CD4-positive, alpha-beta T cell treated with Interleukin-1 beta for 1 hour (primary cell): ENCODE results near the gene KCNMA1.

ENCODE experiments used
- DNase-seq, 2 donors: peaks; one replicate each; pipeline ENCODE4 v3.0.0-alpha.2; 2020 to 2022

Gene KCNMA1

DNA sequence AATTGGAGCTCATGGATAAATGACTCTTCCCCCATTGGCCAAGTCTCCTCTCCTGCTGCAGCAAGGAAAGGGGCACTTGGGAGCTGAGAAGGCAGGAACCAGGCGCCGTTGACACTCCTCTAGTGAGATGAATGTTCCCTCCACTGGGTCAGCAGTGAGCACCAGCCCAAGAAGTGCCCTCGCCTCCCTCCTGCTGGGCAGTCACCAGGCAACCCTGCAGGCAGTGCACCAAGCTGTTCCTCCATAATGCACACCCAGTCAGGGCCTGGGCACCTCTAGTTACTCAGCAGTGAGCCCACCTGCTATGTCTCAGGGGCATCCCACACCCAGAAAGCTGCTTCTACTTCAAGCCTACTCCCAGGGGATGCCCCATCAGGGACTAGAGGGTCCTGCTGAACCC lies 84.3 kb downstream of the KCNMA1 start:
- DNase-seq = no peak

DNA sequence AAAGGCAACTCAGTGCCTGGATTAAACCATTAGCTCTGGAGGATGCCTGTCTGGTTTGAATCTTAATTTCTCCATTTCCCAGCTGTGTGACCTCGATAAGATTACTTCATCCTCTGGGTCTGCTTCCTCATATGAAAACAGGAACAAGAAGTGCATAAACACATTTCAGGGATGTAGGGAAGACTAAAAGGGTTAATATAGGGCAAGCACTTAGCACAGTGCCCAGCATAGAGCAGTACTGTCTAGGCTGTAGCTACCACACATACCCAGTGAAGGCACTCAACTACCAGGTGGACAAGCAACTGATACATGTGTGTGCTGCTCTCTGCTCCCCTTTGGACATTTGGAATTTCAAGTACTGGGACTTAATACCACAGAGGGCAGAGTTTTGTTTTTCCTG lies 85.4 kb downstream of the KCNMA1 start:
- DNase-seq = no peak

DNA sequence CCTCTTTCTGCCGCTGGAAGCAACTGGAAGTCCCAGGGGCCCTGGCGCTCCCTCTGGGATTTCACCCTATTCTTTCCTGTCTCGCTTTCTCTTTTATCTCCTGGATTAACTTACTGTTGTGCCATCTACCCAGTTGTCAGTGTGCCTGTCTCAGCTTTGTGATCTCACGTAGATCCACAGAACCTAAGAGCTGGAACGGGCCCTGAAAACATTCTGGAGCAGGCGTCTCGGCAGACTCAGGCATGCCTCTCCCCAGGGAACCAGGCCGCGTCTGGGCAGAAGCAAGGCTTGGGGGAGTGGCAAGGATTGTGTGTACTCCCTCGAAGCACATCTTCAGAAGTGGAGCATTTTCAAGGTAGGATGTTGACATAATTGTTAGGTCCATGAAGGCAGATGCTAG lies 87.2 kb downstream of the KCNMA1 start:
- DNase-seq = no peak

DNA sequence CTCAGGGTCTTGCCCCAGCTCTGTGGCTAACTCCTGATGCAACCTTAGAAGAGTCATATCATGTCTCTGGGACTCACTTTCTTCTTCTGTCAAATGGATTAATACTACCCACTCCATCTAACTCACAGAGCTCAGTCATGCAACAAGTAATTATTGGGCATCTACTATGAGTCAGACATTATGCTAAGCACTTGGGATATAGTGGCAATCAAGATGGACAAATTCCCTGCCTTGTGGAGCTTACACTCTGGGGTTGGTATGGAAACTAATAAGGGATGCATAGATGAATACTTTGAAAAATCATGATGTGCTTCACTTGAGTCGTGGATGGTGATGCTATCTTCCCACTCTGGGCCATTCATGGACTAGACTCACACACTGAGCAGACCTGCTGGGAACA lies 88.9 kb downstream of the KCNMA1 start:
- no peak for DNase-seq

DNA sequence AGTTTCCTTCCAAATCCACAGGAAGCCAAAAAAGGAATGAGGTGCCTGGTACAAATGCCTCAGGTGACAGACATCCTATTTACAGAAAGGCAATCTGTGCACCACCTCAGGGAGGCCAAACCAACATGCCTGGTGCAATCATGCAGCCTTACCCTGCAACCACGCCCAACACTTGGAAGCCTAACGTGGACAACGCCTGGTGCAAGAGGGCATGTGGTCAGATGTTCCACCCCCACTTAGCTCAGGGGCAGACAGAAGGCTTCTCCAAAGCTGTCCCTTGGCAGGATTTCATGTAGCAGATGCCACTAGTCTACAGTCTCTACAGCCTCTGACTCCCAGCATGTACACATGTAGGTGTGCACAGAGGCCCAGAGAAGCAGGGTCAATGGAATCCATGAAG lies 89.5 kb downstream of the KCNMA1 start:
- DNase-seq = no peak

DNA sequence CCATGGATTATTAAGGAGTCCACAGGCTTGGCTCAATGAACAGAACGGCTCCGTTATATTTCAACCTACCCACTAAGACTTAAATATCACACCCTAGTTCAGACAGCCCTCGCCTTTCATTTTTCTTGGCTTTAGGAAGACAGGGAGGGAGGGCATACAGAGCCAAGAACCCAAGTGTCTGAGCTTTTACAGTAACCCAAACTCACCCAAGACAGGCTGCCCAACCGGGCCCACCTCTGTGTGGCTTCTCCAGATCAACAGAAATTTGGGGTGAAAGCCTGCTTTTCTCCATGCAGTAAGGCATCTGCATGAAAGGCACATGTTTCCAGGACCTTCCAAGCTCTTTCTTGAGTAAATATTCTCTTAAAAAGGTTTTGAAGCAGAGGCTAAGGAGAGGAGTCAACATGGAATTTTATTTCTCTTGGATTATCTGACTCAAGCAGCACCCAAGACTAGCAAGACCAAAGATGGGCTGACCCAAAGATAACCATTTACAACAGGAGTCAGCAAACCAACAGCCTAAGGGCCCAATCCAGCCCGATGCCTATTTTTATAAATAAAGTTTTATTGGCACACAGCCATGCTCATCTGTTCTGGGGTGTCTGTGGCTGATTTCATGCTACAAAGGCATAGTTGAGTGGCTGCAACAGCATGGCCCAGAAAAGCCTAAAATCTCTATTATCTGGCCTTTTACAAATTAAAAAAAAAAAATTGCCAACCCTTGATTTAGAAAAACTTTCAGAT lies 90.1 kb downstream of the KCNMA1 start:
- DNase-seq = no peak

DNA sequence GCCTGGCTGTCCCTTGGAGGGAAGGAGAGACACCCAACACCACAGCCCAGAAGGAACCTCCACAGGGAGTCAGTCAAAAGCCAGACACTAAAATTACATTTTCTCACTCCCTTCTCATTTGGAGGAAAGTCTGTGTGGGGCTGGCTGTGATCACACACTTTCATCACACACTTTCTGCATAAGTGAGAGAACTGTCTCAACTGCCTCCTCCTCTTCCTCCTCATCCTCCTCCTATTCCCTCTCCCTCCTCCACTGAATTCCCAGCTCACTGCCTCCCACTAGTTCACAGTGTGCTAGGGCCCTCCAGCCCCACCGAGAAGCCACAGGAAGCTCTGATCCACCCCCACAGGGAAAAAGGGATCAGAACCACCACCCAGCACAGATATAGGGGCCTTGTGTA lies 91.6 kb downstream of the KCNMA1 start:
- DNase-seq = no peak

DNA sequence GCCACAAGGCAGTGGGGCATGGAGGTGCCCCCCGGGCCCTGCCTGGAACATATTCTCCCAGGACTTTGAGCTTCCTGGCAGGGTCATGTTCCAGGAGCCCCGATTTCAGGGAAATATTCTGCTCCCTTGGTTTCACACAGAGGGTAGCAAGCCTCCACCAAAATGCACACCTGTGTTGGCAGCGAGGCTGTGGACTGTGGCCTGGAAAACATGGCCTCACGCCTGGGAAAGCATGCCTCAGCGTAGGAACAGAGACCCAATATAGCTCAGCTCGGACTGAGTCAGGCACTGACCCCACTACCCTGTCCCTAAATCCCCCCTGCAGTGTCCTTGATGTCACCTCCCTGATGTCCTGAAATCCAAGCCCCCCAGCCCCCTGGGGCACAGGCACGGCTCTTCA lies 92.0 kb downstream of the KCNMA1 start:
- DNase-seq = no peak

DNA sequence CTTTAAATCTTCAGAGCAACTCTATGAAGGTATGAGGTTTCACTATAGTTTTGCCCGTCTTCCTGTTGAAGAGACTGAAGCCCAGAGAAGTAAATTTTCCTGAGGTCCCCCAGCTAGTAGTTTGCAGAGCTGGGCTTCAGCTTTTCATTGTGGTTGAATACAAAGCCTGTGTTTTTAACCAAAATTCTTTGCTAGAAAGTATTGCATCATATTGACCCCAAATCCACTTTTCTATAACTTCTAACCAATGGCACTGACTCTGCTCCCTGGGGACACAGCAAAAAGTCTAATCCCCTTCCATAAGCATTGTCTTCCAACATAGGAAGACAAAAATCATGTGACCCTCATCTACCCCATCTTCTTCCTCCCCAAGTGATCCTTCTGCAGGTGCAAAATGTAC lies 93.0 kb downstream of the KCNMA1 start:
- DNase-seq = no peak

DNA sequence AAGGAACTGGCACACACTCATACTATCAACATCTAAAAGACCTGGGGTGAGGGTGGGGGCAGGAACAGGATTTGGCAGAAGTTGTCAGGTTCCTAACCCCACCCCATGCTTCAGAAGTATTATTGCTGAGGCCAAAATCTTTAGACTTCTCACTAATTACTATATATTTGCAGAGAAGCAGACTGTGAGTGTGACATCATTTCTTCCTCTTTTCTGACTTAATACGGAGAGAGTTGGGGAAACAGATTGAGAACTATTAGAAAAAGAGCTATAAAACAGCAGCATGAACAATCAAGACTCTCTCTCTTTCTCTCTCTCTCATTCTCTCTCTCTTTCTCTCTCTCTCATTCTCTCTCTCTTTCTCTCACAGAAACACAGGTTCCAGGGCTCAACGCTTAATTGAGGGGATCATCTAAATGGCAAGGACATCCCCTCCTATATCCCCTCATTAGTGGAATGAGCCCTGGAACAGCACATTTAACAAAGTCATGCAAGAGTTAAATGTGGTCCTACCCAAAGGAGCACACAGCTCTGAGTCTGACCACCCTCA lies 94.8 kb downstream of the KCNMA1 start:
- DNase-seq = no peak

DNA sequence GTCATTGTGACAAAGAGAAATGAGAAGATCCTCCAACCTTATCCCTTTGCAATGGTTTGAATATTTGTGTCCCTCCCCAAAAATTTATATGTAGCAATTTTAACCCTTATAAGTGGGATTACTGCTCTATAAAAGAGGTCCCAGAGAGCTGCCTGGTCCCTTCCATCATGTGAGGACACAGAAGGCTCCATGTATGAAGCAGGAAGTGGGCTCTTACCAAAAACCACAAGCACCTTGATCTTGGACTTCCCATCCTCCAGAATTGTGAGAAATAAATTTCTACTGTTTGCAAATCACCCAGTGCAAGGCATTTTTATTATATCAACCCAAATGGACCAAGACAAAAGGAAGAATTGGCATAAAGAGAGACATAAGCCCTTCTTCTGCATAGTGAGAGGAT lies 95.7 kb downstream of the KCNMA1 start:
- no peak for DNase-seq

DNA sequence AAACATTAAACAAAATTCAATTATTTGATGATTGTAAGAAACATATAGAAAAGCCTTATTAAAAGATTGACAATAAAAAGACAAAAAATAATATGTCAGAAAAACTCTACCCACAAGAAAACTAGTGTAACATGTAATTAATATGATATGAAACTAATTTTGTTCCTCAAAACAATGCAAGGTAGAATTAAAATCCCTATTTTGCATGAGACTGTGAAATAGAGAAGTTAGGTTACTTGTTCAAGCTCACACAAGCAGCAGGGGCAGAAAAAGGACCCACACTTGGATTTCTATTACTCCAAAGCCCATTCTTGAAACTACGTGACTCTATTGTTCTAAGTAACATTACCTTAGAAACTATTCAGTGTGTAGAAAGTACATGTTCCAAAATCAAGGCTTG lies 96.4 kb downstream of the KCNMA1 start:
- DNase-seq = no peak

DNA sequence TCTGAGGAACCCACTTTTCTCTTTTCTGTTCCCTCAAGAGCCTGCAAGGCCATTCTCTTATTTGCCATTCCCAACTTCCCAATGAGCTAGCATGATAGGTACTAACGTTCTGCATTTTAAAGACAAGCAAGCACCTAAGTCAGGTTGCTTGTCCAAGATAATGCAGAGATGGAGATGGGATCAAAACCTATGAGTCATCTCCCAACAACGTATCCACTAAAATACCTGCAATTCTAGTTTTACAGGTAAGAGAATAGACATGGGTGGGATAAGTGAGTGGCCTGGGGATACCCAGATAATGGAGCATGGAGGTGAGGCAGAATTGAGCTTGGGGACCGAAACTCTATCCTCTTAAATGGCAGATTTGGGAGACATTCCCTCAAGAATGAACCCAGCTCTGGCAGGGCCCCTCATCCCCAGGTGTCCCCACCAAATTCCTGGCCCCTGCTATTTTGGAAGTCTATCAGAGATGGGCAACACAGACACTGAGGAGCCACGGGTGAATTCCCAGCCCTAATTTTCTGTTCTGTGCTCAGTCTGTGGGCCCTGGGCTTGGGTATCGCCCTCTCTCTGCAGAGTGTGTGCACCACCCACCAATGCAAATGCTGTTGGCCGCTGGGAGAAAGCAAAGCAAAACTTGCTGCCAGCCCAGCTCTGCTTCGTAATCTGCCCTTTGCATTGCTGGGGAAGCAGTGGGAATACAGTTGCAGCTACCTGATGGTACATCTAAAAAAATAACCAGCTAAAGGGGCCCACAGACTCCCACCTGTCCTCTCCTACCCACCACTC lies 98.3 kb downstream of the KCNMA1 start:
- no peak for DNase-seq

DNA sequence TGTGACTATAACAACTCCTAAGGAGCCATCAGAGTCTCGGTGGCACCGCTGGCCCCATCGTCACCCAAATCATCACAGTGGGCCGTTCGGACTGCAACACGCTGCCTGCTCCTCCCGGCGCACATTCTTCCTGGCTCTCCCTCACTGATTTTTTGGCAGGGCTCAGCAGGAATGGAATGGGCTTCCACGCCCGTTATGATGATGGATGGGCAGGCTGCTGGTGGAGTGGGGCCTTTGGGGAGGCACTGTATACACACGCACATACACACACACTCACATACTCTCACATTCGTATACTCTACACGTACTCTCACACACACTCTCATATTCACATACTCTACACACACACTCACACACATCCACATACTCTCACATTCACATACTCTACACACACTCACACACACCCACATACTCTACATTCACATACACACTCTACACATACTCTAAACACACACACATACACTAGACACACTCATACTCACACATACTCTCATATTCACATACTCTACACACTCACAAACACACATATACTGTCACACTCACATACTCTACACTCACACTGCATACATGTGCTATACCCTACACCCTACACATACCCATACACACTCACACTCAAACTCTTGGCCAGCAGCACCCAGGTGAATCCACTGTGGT lies 99.8 kb downstream of the KCNMA1 start:
- DNase-seq = no peak

DNA sequence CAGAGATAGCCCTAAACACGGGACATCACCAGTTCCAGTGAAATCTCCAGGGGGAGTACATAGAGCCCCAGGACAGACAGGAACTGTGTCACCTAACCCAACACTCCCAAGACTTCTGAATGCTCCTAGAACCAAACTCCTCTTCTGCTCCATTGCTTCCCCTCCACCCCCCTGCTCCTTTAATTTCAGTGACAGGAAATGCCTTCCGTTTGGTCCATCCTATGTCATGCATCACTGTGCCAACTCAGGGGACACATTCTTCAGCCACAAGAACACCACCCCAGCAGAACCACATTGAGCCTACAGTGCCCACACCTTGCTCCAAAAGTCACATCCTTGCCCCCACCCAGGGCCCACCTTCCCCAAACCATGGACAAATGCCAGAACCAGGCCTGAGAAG lies 100.5 kb downstream of the KCNMA1 start:
- no peak for DNase-seq

DNA sequence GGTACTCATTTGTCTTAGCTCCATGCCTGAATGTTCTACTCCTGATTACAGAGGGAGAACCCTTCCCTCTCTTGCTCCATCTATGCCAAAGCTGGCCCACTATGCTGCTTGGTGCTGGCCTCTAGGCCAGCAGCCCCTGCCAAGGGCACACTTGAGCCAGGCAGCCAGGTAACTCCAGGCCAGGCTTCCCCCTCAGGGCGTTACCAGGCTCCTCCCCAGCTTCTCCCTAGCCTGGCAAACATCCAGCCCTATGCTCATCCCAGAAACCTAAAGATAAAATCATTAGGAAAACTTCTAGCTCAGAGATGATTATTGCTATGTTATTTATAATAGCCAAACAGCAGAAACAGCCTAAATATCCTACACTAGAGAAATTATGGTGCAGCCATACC lies 103.7 kb downstream of the KCNMA1 start:
- DNase-seq = no peak

DNA sequence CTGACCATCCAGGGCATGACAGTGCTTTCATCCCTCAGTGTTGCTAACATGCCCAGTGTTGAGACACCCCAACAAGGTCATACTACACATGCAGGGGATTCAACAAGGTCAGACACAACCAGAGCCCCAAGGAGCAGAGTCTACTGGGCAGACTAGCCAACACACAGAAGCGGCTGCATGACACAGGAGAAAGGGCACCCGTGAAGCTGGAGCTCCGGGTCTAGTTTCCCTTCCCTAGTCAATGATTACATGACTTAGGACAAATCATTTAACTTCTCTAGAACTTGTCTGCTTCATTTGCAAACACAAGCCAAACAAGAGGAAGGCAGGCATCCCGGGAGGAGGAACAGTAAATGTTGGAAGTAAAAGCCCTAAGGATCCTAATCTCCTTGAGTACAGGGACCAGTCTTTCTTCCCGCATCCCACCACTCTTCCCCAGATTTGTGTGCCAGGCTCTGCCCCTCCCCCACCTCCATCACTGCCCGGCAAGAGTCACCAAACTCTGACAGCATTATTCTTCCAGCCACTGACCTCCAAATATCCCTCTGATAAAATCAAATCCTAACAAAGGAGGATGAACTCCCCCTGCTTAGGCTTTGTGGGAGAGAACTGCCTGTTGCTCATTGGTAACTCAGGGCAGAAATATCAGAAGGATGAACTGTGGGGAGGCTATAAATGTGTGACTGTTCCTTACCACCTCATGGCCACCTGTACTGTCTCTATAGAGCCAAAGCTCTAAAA lies 104.3 kb downstream of the KCNMA1 start:
- DNase-seq = no peak

DNA sequence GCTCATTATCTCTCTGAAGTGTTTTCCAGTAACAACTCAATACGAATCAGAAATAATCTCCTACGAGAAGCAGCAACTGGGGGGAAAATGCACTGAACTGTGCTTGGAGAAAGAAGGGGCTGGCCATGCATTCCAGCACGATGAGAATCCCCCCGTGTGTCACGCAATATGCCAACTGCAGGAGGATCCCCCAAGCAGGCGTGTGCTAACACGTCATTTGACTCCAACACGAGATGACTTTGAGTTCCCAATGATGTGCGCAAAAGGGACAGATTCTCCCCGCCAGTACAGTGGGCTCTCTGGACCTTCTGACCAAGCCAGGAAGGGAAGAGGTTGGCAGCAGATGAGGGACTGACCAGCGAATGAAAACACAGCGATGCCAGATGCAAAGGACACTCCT lies 105.5 kb downstream of the KCNMA1 start:
- DNase-seq = no peak

DNA sequence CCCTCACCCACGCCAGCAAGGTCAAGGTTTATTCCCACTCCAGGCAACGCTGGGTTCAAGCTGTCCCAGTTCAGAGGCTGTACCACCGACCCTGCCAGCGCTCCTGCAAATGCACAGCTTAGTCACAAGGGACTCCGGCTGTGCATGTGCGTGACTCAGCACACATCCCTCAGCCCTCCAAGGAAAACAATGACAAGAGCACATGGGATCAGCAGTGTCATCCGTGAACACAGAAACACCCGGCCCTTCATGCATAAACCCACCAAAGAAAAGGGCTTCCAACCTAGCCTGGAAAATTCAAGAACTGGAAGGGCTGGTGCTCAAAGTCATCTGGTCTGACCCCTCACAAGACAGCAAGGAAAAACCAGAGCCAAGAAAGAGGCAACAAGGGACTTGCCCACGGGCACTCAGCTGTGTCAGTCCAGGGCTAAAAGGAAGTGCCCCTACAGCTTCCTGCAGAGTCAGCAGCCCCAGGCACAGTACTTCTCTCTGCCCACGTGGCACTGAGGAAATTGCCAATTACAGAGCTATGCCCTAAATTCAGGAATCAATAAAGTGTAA lies 106.1 kb downstream of the KCNMA1 start:
- DNase-seq = no peak

DNA sequence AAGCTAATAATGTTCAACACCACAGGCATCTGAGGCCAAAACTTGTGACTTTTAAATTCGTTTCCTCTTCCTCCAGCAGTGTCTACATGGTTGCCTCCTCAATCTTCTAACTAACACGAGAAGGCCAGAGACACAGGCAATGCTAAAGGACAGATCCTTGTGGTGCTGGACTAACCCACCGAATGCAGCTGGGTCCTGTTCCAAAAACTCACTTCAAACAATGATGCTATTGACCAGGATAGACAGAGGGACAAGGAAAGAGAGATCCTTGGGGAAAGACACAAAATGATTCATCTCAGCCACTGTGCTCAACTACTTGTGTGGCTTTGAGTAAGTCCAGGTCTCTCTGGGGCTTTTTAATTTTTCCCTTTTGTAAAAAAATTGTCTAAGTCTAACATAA lies 107.6 kb downstream of the KCNMA1 start:
- DNase-seq = no peak

DNA sequence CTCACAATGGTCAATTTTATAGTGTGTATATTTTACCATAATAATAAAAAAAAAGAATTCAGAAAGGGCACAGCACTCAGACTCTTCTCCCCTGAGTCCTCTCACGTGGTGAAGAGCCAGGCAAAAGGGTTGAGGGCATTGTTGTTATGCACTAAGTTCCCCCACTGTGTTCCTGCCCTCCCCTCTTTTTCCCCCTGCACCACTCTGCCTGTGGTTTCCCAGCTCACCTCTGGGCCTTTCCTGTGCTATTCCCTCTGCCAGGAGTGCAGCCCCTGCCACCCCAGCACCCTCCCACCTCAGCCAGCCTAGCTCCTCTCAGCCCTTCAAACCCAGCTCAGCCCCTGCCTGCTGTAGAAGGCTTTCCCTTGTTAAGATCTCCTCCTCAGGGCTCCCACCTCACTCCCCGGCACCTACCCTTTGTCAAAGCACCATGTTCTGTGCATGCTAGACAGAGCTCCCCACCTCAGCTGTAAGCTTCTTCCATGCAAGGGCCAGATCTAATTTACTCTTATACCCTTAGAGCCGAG lies 108.5 kb downstream of the KCNMA1 start:
- no peak for DNase-seq

DNA sequence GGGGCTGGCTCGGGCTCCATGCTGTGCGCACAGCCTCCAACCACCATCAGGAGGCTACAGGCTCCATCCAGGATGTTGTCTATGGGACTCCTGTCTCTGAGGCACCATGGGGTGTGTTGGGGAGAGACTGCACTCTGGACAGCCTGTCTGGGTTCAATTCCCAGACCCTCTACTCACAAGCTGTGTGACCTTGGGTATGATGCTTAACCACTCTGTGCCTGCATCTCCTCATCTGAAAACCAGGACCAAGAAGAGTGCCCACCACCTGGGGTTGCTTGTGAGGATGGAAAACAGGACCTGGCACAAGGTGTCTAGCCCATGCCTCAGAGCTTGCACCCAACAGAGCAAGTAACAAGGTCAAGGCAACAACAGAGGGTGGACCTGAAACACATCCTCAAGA lies 109.8 kb downstream of the KCNMA1 start:
- DNase-seq = no peak
